SU-DHL-6 (cell line): ENCODE measurements around the gene ATG2A.

Source experiments
- EZH2phosphoT487 ChIP-seq: fragments of 200-600 bp; sonication (generic), shearing (Covaris generic); conservative IDR thresholded peaks from 2 replicates; pipeline ENCODE4 v1.6.1; 2018; ENCODE audit warnings: mild to moderate bottlenecking, antibody characterized with exemption, low read length, moderate library complexity, mixed read lengths
- TF ChIP-seq, protein P1 (sequence below): fragments of 200-600 bp; sonication (generic); IDR thresholded peaks from one replicate; pipeline ENCODE4 v1.5.1; 2017; ENCODE audit warnings: antibody characterized with exemption, mild to moderate bottlenecking, low read length, moderate library complexity; ENCODE audit not compliant: insufficient read depth, poor library complexity, severe bottlenecking

DNA sequence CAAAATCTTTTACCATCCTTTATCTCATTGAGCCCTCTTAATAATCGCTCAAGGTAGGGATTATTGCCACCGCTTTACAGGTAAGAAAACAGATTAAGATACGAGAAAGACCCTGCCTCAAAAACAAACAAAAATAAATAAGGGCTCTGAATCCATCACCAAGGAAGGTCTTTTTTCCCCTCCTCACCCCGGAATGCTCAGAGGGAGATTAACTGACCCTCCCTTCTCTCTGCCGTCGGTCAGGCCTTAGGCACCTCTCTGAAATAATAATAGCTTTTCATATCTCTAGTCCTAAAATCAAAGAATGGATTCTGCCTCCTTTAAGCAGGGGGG lies 620 bp upstream of the ATG2A start:
- TF ChIP-seq, protein P1, sequence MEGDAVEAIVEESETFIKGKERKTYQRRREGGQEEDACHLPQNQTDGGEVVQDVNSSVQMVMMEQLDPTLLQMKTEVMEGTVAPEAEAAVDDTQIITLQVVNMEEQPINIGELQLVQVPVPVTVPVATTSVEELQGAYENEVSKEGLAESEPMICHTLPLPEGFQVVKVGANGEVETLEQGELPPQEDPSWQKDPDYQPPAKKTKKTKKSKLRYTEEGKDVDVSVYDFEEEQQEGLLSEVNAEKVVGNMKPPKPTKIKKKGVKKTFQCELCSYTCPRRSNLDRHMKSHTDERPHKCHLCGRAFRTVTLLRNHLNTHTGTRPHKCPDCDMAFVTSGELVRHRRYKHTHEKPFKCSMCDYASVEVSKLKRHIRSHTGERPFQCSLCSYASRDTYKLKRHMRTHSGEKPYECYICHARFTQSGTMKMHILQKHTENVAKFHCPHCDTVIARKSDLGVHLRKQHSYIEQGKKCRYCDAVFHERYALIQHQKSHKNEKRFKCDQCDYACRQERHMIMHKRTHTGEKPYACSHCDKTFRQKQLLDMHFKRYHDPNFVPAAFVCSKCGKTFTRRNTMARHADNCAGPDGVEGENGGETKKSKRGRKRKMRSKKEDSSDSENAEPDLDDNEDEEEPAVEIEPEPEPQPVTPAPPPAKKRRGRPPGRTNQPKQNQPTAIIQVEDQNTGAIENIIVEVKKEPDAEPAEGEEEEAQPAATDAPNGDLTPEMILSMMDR, result no peak
- no peak for TF ChIP-seq EZH2phosphoT487
